ENCODE data around the gene ZDHHC24.
A peak's percentile ranks its signal among the peaks of the same experiment; 100 is the strongest.

Gene ZDHHC24

DNA sequence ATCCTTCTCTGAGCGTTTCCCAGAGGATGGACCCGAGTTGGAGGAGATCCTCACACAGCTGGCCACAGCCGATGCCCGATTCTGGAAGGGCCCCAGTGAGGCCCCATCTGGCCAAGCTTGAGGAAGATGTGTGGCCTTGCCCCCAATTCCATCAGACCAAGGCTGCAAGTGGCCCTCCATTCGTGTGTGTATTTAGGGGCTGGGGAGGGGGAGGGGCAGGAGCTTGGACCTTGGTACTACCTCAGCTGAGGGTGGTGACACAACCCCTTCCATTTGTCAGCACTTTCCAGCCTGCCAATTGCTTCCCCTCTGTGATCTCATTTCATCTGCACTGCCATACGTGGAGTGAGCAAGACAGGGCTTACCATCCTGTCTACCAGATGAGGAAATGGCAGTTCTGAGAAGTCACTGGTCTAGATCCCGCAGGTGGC lies 36.7 kb downstream of the ZDHHC24 start:
- Mint-ChIP-seq H3K4me1 (ENCODE audit: low read depth) (peaks cover 12% of the 10 kb centered on the region), H3K36me3 (ENCODE audit: low read depth) (peaks cover 18% of the 10 kb centered on the region), H3K9me3 (no peaks in the 10 kb centered on the region), H3K27ac (no peak overlapping the region), H3K27me3 (no peaks in the 10 kb centered on the region), H3K4me3 (no peak overlapping the region)

DNA sequence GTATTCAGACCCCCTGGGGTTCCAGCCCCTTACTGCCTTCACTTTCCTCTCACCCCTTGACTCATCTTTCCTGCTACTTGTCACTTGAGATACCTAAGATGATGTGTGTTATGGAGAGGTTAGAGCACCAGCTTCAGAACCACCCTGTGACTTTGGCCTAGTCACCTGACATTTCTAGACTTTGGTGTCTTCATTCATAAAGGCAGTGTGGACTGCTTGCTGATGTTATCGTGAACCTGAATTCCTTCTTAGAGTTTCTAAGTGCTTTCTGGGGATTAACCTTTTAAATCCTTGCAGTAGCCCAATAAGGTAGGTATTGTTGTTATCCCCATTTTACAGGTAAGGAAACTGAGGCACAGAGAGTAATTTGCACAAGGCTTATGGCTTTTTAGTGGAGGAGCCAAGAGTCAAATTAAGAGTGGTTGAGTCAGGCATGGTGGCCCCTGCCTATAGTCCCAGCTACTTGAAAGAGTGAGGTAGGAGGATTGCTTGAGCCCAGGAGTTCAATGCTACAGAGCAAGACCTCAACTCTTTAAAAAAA lies 40.5 kb downstream of the ZDHHC24 start:
- Mint-ChIP-seq H3K27ac (no peak overlapping the region), H3K36me3 (ENCODE audit: low read depth) (peaks cover 34% of the 10 kb centered on the region), H3K4me3 (no peak overlapping the region), H3K9me3 (no peaks in the 10 kb centered on the region), H3K4me1 (ENCODE audit: low read depth) (peaks cover 4% of the 10 kb centered on the region), H3K27me3 (no peaks in the 10 kb centered on the region)

DNA sequence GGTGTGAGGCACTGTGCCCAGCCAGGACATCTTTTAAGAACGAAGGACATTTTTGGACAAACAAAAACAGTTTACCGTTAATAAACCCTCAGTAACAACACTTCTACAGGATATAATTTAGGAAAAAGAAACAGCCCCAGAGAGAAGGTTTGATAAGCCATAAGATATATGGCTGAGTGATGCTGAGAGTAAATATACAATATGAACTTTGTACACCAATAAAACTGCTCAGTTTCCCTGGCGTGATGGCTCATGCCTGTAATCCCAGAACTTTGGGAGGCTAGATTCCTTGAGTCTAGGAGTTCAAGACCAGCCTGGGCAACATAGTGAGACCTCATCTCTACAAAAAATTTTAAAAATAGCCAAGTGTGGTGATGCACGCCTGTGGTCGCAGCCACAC lies 47.3 kb downstream of the ZDHHC24 start:
- Mint-ChIP-seq H3K27me3 (no peaks in the 10 kb centered on the region), H3K36me3 (ENCODE audit: low read depth) (peaks cover 42% of the 10 kb centered on the region), H3K9me3 (no peaks in the 10 kb centered on the region), H3K27ac (no peak overlapping the region), H3K4me3 (no peak overlapping the region), H3K4me1 (ENCODE audit: low read depth) (no peaks in the 10 kb centered on the region)

DNA sequence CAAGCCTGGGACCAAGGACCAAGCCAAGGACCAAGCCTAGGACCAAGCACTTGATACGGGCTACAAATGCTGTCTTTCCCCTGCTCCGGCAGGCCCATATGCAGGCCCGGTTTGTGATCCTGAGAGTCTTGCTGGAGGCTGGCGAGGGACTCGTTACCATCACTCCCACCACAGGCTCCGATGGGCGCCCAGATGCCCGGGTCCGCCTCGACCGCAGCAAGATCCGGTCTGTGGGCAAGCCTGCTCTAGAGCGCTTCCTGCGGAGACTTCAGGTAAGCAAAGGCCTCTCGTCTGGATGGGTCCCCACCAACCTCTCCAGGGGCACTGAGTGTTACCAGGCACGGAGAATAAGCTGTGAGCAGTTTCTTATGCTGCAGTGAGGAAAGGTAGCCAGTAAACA lies 48.6 kb downstream of the ZDHHC24 start:
- Mint-ChIP-seq H3K36me3 (ENCODE audit: low read depth) (peaks cover 43% of the 10 kb centered on the region), H3K9me3 (no peaks in the 10 kb centered on the region), H3K27ac (no peak overlapping the region), H3K4me1 (ENCODE audit: low read depth) (no peaks in the 10 kb centered on the region), H3K4me3 (no peak overlapping the region), H3K27me3 (no peaks in the 10 kb centered on the region)

DNA sequence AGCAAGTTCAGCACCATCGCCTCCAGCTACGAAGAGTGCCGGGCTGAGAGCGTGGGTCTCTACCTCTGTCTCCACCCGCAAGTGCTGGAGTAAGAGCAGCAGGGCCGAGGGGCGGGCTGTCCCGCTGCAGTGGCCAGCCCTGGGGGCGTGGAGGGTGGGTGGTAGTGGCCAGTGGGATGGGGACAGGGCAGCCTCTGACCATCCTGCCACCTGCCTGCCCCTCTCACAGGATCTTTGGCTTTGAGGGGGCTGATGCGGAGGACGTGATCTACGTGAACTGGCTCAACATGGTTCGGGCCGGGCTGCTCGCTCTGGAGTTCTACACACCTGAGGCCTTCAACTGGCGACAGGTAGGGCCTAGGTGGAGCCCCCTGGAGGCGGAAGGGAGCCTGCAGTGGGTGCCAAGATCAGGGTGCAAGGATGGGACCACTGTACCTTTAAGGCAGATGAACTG lies 50.4 kb downstream of the ZDHHC24 start:
- Mint-ChIP-seq H3K9me3 (no peaks in the 10 kb centered on the region), H3K36me3 (ENCODE audit: low read depth) (peaks cover 36% of the 10 kb centered on the region), H3K4me3 (no peak overlapping the region), H3K4me1 (ENCODE audit: low read depth) (no peaks in the 10 kb centered on the region), H3K27ac (no peak overlapping the region), H3K27me3 (no peaks in the 10 kb centered on the region)

DNA sequence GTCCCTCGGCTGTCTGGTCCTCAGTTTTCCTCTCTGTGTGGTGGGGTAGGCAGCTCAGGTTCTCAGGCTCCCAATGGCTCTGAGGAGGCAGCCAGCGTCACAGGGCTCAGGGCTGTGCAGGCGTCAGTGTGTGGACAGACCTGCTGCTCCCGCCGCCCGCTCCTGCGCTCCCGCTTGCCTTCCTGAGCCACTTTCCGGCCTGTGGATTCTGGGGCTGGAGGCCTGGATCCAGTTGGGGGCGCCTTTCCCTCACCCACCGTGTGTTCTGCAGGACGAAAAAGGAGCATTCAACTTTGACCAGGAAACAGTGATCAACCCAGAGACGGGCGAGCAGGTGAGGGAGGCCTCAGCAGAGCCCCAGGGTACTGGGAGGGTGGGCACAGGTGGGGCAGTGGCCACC lies 50.9 kb downstream of the ZDHHC24 start:
- H3K27me3 Mint-ChIP-seq = no peaks in the 10 kb centered on the region
- no peaks in the 10 kb centered on the region for H3K9me3 Mint-ChIP-seq
- no peak overlapping the region for H3K27ac Mint-ChIP-seq
- no peak overlapping the region for H3K4me3 Mint-ChIP-seq
- H3K4me1 Mint-ChIP-seq (ENCODE audit: low read depth) = no peaks in the 10 kb centered on the region
- peaks cover 33% of the 10 kb centered on the region for H3K36me3 Mint-ChIP-seq (ENCODE audit: low read depth)

DNA sequence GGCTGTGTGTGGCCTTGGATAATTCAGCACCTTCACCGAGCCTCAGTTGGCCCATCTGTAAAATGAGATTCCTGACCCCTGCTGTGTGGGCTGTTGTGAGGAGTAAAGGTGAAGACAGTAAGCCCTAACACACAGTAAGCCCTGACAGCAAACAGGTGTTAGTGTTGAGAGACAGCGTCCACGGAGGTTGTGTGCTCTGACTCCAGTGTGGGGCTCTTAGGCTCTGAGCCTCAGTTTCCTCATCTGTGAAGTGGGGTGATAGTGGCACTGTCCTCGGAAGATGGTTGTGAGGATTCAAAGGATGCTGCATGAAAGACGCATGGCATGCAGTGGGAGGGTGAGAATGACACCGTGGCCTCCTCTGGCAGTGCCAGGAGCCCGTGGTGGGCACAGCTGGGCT lies 51.4 kb downstream of the ZDHHC24 start:
- Mint-ChIP-seq H3K36me3 (ENCODE audit: low read depth) (peaks cover 31% of the 10 kb centered on the region), H3K4me1 (ENCODE audit: low read depth) (no peaks in the 10 kb centered on the region), H3K9me3 (no peaks in the 10 kb centered on the region), H3K27me3 (no peaks in the 10 kb centered on the region), H3K27ac (no peak overlapping the region), H3K4me3 (no peak overlapping the region)

DNA sequence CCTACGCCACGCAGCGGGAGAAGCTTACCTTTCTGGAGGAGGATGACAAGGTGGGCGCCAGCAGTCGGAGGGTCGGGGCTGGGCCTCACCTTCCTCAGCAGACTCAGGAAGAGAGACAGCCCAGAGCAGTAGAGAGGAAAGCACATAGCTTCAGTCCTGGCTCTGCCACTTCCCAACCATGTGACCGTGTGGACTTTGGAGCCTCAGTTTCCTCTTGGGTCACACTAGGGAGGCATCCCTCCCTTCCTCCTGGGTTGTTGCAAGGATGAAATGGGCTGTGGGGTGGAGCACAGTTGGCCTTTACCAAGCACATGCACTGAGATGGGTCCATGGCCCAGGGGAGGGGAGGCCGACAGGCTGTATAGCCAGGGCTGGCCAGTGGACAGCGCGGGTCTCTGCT lies 52.7 kb downstream of the ZDHHC24 start:
- Mint-ChIP-seq H3K27ac (no peak overlapping the region), H3K4me3 (no peak overlapping the region), H3K36me3 (ENCODE audit: low read depth) (peaks cover 31% of the 10 kb centered on the region), H3K4me1 (ENCODE audit: low read depth) (no peaks in the 10 kb centered on the region), H3K27me3 (no peaks in the 10 kb centered on the region), H3K9me3 (no peaks in the 10 kb centered on the region)

DNA sequence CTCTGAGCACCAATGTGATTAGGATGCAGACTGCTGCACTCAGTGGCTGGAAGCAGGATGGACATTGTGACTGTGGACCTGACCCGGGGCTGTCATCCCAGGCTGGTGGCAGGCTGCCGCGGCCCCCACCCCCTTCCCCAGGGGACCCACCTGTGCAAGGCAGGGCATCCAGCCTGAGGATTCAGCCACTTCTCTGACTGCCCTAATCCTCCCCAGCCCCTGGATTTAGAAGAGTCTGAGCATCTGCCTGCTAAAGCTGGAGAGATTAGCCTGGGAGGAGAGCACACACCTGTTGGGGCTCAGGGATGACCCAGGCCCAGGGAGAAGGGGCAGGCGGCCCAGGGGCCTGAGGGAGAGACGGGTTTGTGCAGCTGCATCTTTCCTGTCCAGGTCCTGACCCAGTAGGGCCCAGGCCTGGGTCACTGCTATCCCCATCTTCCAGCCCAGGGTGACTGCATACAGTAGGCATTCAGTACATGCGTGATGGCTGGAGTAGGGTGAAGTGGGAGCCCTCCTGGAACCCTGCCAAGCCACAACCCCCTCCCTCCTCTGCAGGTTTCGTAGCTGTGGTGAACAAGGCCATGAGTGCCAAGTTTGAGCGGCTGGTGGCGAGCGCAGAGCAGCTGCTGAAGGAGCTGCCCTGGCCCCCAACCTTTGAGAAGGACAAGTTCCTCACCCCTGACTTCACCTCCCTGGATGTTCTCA lies 53.5 kb downstream of the ZDHHC24 start:
- no peaks in the 10 kb centered on the region for H3K4me1 Mint-ChIP-seq (ENCODE audit: low read depth)
- H3K27ac Mint-ChIP-seq = no peak overlapping the region
- no peaks in the 10 kb centered on the region for H3K9me3 Mint-ChIP-seq
- H3K4me3 Mint-ChIP-seq = no peak overlapping the region
- peaks cover 32% of the 10 kb centered on the region for H3K36me3 Mint-ChIP-seq (ENCODE audit: low read depth)
- H3K27me3 Mint-ChIP-seq = no peaks in the 10 kb centered on the region

DNA sequence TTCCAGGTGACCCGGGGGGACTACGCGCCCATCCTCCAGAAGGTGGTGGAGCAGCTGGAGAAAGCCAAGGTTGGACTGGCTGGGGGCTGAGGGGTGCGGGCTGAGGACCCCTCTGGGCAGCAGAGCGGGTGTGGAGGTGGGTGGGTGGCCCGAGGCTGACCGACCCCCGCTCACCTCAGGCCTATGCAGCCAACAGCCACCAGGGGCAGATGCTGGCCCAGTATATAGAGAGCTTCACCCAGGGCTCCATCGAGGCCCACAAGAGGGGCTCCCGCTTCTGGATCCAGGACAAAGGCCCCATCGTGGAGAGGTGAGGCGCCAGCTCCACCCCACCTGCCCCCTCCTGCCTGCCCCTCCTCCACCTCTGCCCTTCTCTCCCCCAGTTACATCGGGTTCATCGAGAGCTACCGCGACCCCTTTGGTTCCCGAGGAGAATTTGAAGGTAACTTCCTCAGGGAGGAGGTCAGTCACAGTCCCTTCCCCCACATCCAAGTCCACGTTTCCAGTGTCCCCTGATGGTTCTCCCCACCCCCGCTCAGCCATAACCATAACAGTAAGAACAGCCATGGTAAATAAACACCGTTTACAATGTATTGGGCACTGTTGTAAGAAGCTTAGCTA lies 54.4 kb downstream of the ZDHHC24 start:
- H3K4me1 Mint-ChIP-seq (ENCODE audit: low read depth) = no peaks in the 10 kb centered on the region
- H3K27me3 Mint-ChIP-seq = no peaks in the 10 kb centered on the region
- no peak overlapping the region for H3K4me3 Mint-ChIP-seq
- H3K36me3 Mint-ChIP-seq (ENCODE audit: low read depth) = peaks cover 26% of the 10 kb centered on the region
- H3K9me3 Mint-ChIP-seq = no peaks in the 10 kb centered on the region
- no peak overlapping the region for H3K27ac Mint-ChIP-seq

DNA sequence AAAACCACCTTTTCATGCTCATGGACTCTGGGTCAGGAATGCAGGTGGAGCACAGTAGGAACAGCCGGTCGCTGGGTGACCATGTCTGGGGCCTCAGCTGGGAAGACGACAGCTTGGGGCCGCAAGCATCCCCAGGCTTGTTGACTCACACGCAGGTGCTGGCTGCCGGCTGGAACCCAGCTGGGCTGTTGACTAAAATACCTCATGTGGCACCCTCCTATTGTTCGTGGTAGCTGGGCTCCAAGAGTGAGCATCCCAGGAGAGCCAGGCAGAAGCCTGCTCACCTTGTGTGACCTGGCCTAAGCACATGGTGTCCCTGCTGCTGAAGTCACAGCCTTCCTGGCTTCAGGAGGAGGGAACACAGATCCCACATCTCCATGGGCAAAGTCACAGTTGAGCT lies 56.2 kb downstream of the ZDHHC24 start:
- no peaks in the 10 kb centered on the region for H3K27me3 Mint-ChIP-seq
- peaks cover 2% of the 10 kb centered on the region for H3K4me1 Mint-ChIP-seq (ENCODE audit: low read depth)
- H3K4me3 Mint-ChIP-seq = no peak overlapping the region
- H3K36me3 Mint-ChIP-seq (ENCODE audit: low read depth) = peaks cover 30% of the 10 kb centered on the region
- no peaks in the 10 kb centered on the region for H3K9me3 Mint-ChIP-seq
- H3K27ac Mint-ChIP-seq = no peak overlapping the region

DNA sequence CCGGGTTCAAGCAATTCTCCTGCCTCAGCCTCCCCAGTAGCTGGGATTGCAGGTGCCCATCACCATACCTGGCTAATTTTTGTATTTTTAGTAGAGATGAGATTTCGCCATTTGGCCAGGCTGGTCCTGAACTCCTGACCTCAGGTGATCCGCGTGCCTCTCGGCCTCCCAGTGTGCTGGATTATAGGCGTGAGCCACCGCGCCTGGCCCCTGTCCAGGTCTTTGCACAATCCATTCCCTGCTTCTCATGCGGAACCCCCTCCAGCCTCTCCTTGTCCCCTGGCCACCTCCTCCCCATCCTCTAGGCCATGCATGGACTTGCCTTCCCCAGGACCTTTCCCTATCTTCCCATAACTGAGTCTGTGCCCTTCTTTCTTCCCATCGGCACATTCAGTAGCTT lies 56.9 kb downstream of the ZDHHC24 start:
- peaks cover 30% of the 10 kb centered on the region for H3K36me3 Mint-ChIP-seq (ENCODE audit: low read depth)
- no peak overlapping the region for H3K27ac Mint-ChIP-seq
- H3K9me3 Mint-ChIP-seq = no peaks in the 10 kb centered on the region
- peaks cover 3% of the 10 kb centered on the region for H3K4me1 Mint-ChIP-seq (ENCODE audit: low read depth)
- H3K4me3 Mint-ChIP-seq = no peak overlapping the region
- no peaks in the 10 kb centered on the region for H3K27me3 Mint-ChIP-seq

DNA sequence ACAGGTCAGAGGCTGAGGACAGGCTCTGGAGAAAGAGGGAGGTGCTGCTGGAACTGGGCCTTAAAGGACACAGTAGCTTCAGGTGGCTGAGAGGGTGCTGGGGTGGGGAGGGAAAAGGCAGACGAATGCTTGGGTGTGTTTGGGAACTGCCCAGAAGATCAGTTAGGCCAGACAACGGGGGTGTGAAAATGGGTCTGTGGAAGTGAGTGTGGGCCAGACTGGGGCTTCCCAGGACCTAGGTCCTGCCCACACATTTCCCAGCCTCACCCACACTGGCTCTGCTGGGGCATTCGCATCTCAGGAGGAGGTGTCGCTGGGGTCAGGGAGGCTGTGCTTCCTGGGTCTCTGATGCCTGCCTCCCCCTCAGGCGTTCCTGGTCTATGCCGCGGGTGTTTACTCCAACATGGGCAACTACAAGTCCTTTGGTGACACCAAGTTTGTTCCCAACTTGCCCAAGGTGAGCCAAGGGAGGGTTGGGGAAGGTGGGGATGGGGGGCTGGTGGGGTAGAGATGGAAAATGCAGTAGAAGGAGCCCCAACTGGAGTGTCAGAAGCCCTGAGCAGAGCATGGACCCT lies 61.0 kb downstream of the ZDHHC24 start:
- H3K27ac Mint-ChIP-seq = no peak overlapping the region
- H3K9me3 Mint-ChIP-seq = no peaks in the 10 kb centered on the region
- peaks cover 37% of the 10 kb centered on the region for H3K36me3 Mint-ChIP-seq (ENCODE audit: low read depth)
- H3K4me3 Mint-ChIP-seq = no peak overlapping the region
- H3K4me1 Mint-ChIP-seq (ENCODE audit: low read depth) = peaks cover 20% of the 10 kb centered on the region
- H3K27me3 Mint-ChIP-seq = no peaks in the 10 kb centered on the region

DNA sequence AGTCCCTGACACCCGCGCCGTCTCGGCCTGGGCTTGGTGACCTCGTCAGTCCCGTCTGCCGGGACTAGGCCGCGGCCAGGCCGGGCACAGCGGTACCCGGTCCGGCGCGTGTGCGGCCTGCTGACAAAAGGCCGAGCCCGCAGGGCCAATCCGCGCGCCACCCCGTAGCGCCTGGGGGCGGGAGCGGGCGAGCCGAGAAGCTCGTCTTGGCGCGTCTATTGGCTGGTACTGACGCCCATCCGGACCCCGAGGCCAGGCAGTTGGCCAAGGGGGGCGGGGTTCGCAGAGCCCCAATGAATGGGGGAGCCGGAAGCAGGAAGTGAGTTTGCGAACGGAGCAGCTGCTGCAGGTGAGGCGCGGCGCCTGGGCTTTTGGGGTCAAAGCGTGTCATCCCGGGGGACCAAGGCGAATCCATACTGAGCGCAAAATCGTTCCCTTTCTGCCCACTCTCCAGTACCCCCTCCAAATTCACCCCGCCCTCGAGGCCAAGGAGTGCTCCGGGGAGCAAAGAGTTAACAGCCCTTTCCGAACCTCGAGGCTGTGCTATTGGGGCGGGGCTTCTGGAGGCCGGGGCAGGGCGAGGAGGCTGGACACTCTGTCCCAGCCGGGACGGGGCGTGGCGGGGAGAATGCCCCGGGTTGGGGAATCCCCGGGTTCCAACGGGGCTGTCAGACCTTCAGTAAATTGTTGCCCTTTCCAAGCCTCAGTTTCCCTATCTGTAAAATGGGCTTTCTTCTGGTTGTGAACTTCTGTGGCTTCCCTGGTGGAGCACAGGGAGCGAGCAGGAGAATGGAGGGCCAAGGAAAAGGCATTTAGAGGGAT lies 65.5 kb downstream of the ZDHHC24 start, which contains the start of gene DPP3:
TSS of gene DPP3 (plus strand) at position 318 of the 822 bp plus-strand sequence. CDS start 1,767 bp downstream, outside the sequence.
- Mint-ChIP-seq H3K27ac (peak within 1 kb of the TSS; percentile 79), H3K36me3 (ENCODE audit: low read depth) (peaks cover 16% of the 10 kb centered on the region), H3K4me3 (peak within 1 kb of the TSS; percentile 89), H3K27me3 (no peaks in the 10 kb centered on the region), H3K4me1 (ENCODE audit: low read depth) (peaks cover 29% of the 10 kb centered on the region), H3K9me3 (no peaks in the 10 kb centered on the region)

All from stimulated activated naive CD8-positive, alpha-beta T cell treated with anti-CD3 and anti-CD28 coated beads, Interleukin-15, Interleukin-2, amounts not matched to agents 100 ng/mL and 50 ng/mL, for 24 hours (primary cell).